LHCN-M2 (cell line): ENCODE measurements around the gene XXYLT1. TPM values are rescaled to one million over a fixed set of nuclear protein-coding genes. Genes with fewer than 3 reads are reported as not detected.
"Not testable (repeated sequence)": the region's sequence is repeated elsewhere in the genome, so short reads cannot be mapped to it uniquely, and the experiment has no call there.

Experiments used
- DNase-seq: peaks from one replicate; pipeline ENCODE4 v3.0.0-alpha.2; 2012; ENCODE audit warnings: low read depth
- total RNA-seq: library from RNA; depleted of rRNA; stranded (reverse); fragments of >200 nt; gene quantifications from 2 replicates; pipeline ENCODE4 v1.2.3, GENCODE V29; 2014

Gene XXYLT1
- total RNA-seq, 1 experiment from 2014 or later: 19.2 TPM

DNA sequence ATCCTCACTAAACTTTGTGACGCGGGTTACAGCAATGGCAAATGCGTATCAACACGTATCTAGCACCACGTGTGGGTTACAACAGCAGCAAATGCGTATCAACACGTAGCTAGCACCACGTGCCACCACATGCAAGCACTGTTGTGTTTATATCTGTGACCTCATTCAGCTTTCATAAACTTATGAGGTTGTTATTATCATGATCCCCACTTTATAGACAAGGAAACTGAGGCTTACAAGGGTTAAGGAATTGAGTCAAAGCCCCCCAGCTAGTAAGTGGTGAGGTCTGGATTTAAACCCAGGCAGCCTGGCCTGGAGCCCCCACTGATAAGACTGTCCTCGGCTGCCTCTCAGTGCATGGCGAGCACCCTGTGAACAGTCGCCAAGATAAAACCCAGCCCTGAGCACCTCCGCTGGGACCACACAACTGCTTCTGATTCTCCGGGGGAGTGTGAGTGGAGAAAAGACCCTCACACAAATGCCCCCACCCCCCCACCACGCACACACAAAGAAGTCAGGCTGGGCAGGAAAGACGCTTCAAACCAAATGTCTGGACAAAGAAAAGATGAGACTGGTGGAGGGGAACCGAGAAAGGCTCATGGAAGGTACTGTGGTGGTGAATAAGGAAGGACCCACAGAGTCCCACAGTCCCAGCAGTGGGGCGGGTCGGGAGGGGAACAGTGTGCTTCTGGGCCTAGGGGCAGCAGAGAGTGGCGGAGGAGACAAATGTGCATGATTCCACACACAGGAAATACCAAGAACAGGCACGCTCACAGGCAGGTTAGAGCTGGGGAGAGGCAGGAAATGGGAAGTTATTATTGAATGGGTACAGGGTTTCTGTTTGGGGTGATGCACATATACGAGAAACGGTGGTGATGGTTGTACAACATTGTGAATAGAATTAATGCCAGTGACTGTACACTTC, 173.4 kb downstream of the XXYLT1 start:
- no peak for DNase-seq

DNA sequence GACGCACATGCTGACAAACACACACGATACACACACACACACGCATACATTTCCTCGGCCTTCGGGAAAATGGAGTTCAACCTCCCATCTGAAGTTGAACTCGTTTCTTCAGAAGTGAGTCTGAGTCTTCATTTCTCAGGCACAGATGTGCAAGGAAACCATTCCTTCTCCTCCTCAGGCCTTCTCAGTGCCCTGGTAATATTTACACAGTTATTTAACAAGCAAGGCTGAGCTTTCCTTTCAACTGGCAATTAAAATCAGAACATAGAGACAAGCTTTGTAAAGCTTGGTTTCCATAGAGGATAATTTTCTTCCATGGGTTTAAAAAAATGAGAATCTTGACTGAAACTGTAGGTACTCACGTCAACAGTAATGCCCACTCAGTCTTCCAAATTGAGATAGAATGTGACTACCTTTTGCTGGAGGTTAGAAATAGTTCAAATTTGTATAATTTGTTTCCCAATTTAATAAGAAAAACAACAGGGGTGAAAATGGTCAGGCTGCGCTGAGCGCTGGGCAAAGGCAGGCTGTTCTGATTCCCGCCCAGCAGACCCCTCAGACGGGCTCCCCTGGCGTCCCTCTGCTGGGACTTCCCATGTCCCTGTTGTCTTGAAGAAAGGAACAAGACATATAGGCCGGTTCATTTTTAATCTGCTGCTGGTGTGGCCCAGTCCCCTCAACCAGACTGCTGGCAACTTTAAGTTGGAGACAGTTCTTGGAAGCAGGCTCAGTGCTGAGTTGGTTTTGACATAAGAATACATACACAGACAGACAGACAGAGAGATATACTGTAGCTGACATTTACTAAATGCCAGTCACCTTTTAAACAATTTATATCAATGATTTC, 174.3 kb downstream of the XXYLT1 start:
- no peak for DNase-seq

DNA sequence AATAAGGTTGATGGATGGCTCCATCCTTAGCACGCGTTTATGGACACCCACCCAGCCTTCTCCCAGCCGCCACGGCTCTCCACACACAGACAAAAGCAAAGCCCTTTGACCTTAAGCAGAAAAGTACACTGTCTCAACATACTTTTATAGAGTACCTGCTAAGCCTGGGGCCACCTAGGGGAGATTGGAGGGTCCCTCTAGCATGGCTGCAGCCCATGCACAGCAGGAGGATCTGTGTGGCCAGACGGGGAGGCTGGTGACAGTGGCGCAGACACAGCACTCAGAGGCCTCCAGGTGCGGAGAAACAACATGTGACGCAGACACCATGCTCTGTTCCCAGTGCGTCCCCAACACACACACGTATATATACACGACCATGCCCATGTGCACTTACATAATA, 174.9 kb downstream of the XXYLT1 start:
- DNase-seq: no peak

DNA sequence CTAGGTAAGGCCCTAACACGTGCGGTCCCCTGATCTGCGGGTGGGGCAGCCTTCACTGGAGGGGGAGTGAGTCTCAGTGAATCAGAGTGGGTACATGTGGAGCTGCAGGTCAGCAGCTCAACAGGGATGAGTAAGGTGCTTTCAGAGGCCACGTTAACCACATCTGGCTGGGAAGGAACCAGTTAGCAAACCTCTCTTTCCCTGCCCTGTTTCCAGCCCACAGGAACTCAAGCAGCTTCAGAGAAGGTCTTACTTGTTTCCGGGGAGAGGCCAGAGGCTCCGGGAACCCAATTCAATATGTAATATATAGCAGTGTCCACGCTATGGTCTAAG, 175.3 kb downstream of the XXYLT1 start:
- no peak for DNase-seq

DNA sequence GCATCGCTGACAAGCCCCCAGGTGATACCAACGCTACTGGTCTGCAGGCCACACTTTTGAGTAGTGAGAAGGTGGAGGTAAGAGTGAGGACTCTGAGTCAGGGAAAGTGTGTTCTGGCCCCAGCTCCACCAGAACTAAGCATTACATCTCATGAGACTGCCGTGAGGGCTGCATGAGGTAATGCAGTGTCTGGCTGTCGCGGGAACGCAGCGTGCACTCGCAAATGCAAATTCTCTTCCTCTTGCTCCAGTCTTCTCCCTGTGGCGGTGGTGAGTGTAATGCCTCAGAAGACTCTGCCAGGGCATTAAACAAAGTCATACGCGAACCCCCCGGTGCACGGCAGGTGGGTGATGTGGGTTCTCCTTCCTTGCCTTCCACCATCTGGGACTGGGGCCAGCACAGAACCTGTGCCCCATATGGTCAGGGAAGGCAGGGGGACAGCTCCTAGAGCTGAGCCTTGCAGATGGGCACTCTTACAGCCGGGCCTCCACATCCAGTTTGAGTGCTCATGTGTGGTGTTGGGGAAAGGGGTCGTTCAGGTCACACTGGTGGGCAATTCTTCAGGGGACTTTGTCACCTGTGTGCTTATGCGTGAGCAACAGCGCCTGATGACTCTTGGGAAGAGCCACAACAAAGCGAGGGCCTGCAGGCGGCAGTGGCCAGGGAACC, 175.8 kb downstream of the XXYLT1 start:
- DNase-seq: no peak

DNA sequence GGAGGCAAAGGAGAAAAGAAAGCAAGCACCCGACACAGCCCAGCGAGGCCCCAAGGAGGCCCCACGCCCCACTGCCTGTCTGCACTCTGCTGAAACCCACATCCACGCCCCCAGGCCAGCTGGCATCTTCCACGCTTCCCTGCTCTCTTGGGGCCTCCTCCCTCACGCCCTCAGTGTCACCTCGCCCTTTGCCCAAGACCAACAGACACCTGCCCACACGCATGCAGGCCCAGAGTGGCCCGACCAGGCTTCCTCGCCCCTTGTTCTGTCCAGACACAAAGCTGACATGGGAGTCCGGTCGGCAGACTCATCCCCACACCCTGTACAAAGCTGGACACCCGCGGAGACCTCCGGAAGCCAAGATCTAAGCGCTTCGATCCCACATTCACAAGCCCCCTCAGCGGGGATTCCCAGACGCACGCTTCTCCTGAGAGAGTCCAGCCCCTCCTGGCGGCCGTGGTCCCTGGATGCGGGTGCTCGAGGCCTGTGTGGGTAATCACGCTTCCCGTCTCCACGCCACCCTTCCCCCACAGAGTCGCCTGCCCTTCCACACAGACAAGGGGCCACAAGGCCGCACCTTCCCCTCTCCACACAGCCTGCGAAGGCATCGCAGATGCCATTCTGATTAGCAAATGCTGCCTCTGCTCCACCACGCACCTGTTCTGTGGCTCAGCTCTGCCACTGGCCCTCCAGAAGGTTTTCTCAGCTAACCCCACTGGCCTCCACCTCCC, 176.6 kb downstream of the XXYLT1 start:
- DNase-seq: no peak

DNA sequence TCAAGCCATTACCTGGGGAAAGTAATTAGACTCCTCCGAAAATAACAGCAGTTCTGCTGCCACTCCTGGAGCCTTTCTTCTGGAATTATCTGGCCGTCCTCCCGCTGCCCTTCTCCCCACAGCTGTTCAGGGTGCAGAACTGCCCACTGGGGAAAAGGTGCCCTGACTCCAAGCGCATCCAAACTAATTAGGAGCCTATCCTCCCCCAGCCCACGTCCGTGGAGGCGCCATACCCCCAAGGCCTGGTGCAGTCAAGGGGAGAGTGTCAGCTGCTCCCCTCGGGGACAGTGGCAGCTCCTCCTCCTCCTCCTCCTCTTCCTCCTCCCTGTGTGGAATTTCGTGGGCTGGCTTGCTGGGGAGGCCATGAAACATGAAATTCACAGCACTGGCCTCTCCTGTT, 177.2 kb downstream of the XXYLT1 start:
- no peak for DNase-seq

DNA sequence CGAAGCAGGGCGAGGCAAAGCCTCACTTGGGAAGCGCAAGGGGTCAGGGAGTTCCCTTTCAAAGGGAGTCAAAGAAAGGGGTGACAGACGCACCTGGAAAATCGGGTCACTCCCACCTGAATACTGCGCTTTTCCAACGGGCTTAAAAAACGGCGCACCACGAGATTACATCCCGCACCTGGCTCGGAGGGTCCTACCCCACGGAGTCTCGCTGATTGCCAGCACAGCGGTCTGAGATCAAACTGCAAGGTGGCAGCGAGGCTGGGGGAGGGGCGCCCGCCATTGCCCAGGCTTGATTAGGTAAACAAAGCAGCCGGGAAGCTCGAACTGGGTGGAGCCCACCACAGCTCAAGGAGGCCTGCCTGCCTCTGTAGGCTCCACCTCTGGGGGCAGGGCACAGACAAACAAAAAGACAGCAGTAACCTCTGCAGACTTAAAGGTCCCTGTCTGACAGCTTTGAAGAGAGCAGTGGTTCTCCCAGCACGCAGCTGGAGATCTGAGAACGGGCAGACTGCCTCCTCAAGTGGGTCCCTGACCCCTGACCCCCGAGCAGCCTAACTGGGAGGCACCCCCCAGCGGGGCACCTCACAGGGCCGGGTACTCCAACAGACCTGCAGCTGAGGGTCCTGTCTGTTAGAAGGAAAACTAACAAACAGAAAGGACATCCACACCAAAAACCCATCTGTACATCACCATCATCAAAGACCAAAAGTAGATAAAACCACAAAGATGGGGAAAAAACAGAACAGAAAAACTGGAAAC, 182.9 kb downstream of the XXYLT1 start:
- DNase-seq: not testable (repeated sequence)

DNA sequence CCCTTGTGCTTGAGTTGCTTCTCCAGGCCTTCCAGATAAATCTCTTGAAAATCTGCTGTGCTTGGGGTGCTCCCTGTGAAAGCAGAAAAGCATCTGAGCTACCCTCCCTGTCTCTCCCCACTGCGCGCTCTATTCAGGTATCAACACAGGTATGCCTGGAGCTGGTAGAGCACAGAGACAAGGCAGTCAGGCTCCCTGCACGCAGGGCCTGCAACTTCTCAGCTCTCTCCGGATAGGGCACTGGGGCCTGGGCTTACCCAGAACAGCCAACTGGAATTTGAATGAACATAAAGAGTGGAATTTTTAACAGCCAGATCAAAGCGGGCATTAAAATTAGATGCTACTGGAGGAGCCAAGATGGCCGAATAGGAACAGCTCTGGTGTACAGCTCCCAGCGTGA, 183.6 kb downstream of the XXYLT1 start:
- DNase-seq: no peak

DNA sequence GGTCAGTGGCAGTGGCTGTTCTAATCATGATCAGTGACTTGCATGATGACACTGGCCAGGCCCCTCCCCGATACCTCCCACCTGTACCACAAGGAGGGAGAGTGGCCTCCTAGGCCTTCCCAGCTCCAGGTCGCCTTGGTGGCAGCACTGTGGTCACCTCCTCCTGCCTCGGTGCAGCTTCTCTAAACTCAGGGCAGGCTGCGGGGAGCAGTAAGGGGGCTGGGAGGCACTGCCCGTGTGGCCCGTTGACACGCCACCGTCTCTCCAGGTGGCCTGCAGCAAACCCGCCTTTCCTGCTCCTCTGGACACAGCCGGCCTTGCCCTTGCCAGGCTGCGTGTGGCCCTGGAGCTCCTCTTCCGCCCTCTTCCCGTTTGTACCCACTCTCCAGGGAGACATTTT, 184.1 kb downstream of the XXYLT1 start:
- DNase-seq: no peak

DNA sequence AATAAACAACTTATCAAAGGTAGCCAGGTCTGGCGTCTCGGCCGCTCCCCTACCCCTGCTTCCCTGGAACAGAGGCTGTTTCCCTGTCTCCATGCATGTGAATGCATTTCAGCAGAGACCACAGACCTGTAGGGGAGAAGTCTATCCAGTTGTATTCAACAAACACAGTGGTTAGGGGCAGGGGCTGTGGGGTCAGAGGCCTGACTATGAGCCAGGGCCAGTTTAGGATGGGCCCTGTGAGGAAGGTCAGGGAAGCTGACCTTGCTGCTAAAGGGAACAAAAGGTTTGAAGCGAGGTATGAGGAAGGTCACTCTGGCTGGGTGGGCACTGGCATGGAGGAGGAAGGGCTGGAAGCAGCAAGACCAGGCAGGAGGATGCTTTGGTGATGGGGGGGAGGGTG, 184.6 kb downstream of the XXYLT1 start:
- DNase-seq: no peak

DNA sequence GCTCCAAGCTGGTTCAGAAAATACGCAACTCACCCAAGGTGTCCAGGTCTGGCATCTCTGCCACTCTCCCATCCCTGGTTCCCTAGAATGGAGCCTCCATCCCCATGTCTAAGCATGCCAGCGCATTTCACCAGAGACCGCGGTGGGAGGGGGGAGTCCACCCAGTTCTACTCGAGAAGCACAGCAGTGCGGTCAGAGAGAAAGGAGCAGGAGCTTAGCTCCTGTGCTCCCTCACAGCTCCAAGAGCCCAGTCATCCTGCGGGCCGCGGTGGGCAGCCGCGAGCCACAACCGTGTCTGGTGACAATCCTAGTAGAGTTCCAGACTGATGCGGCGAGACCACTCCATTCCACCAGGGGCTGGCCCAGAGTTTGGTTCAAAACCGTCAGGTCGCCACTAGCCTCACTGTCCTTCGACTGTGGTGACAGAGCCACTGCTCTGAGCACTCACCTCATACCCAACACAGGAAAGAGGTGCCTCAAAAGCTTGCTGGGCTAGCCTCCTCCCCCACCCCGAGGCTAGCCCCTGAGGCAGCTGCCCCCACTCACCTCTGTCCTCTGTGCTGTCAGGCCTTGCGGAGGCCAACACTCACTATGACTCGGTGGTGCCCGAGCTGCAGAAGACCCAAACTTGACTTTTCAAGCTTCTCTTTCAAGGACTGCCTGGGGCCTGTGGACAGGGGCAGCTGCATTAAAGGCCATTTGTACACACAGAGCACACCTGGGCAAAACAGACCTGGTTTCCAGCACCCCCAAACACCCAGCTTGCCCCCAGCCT, 185.4 kb downstream of the XXYLT1 start:
- no peak for DNase-seq

DNA sequence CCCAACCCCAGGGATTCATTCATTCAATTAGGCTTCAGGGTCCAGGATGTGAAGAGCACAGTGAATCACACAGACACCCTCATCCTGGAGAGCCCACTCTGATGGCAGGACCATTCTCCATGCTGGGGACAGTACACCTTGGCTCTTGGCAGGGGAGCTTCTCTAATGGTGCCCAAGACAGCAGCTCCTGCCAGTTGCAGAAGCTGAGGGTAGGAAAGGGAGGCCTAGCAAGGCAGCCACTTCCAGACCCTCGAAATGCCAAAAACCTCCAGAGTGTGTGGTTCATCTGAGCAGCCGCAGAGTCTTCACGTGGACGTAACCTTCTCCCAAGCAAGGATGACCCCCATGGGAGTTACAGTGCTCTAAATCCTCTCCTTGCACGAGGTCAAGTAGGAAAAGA, 186.2 kb downstream of the XXYLT1 start:
- no peak for DNase-seq

DNA sequence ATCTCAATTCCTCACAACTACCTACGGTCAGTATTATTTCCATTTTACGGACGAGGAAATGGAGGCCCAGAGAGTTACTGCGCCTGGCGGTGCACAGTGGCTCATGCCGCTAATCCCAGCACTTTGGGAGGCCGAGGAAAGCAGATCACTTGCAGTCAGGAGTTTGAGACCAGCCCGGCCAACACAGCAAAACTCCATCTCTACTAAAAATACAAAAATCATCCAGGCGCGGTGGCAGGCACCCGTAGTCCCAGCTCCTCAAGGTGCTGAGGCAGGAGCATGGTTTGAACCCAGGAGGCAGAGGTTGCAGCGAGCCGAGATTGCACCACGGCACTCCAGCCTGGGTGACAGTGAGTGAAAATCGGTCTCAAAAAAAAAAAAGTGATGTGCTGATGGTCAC, 187.3 kb downstream of the XXYLT1 start:
- no peak for DNase-seq

DNA sequence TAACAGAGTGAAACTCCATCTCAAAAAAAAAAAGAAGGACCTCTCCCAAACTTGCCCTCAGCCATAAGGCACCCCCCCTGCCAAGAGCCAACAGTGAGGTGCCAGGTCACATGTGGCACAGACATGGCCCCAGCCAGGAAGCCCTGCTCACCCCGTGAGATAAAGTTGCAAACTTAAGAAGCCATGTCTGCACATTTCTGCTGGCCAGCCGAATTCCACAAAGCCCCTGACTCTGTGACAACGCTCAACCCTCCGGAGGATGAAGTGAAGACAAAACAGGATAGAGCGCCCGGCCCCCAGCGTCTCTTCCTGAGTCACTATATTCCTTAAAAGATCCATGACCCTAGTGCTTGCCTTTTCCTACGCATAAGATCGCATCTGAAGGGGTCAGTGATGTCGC, 188.1 kb downstream of the XXYLT1 start:
- no peak for DNase-seq

DNA sequence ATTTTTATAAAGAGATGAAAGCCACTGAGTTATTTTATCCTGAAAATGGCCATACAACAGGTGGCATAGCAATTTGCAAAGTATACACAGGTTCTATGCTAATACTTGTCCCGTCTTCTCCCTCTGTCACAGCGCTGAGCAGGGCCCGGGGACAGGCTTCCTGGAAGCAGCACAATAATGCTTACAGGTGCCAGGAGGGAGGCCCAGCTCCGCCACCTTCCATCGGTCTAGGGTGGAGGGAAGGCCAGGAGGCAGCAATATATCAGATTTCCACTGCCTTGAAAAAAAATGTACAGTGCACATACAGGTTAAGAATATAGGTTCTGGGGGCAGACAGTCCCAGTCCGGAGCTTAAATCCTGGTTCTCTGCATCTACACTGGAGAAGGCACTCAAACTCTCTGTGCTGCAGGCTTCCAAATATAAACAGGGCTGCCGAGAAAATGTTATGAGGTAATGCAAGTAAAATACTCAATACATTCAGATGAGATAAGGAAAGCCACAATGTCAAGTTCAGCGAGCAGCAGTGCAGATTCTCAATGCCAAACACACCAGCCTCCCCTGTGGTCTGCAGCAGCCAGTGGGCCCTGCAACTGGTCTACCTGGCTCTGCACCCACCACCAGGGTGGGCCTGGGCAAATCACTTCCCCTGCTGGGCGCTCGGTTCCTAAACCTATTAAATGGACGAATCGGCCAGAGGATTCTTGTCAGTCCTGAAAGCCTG, 189.6 kb downstream of the XXYLT1 start:
- DNase-seq: no peak

DNA sequence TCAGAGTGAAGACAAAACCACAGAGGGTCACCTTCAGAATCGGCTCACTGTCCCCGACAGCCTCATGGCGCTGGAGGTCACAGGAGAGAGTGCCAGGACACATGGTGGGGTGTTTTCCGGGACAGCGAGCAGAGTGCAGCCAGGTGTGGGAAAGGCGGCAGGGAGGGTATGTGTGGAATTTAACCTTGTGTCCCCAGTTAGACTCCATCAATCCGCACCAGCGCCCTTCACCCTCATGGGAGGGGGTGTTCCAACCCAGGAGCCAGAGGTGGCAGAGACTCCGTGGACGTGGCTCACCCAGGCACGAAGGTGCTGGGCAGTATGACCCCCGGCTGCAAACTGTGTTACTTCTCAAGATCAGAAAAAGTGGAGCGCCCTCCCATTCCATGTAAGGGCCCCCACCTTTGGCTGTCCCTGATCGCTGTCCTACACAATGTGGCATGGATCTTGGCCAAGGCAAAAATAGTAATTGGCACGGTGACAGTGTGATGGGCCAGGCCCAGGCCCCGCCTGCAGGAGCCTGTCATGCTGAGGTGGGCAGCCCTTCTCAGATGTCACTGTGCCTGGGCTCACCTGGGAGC, 190.3 kb downstream of the XXYLT1 start:
- no peak for DNase-seq

DNA sequence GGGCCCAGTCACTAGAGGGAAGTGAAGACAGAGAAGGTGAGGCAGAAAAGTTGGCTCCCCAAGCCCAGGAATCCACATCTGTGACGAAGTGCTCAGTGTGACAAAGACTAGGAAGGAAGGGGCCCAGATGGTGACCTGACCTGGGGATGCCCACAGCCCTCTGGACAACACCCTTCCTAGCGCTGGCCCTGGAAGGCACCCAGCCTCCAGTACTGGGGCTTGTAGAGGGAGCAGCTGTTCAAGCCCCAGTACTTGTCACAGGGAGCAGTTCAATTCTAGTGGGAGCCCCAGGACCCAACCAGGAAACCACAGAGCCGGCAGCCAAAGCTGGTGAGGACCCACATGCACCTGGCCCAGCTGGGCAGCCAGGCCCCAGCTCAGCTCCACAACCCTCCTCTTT, 190.8 kb downstream of the XXYLT1 start:
- DNase-seq: no peak

DNA sequence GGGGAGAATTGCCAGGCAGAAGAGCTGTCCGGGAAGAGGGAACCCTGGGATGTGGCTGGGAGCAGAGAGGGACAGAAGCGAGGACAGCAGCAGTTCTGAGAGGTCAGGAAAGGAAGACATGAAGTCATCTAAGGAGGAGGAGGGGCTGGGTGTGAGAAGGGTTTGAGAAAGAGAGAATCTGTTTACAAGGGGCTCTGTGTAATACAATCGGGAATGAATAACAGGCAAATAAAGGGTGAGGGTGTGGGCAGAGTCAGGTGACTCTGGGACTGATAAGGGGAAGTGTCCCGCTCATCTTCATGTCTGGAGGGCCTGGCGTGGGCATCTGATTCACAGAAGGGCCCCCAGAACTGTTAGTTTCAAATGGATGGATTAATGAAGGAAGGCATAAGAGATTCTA, 191.3 kb downstream of the XXYLT1 start:
- DNase-seq: no peak
